CD4-positive, alpha-beta T cell treated with Interferon gamma for 1 hour (primary cell): Measurements from ENCODE around the gene MRPS18A.

Experiments
- DNase-seq: peaks from one replicate; pipeline ENCODE4 v3.0.0-alpha.2; 2020

Gene MRPS18A

DNA sequence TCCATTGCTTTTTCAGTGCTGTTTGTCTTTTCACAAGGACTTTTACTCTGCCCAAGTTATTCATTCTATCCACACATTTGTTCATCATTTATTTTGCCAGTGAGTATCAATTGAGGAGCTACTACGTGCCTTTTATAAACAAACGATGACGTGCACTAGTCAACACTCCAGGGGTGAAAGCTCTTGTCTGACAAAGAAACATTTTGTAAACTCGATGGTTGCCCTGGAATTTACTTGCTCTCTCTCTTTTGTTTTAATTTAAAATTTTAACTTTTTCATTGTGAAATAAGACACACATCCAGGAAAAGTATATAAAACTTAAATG lies 8.3 kb upstream of the MRPS18A start:
- no peak for DNase-seq

DNA sequence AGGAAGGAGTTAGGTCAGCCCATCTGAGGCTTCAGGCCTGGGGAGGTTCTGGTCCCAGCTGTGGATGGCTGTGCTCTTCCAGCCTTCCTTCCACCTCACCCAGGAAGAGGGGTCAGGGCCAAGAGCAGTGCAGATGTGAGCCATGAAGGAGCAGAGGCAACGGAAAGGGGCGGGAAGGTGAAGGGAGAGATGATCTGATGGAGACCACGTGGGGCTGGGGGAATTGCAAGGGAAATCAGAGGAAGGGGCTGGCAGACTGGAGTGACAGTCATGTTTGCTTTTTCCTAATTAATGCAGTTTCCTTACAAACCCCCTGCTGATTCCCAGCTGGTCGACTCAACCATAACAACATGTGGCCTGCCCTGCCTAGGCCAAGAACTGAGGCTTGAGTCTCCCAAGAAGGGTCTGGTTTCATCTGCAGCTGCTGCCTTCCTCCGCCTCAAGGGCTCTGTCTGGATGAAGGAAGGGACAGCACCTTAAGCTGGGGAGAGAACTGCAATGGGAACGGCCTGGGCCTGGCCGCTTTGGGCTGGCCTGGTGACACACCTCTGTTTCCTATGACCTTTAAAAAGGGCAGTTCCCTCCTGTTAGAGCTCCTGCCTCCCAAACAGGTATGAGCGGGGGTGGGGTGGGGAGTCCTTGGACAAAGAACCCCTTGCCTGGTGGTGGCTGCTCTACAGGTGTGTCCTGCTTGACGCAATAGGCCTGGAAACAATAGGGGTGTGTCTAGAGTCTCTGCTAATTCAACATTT lies 7.8 kb upstream of the MRPS18A start:
- no peak for DNase-seq

DNA sequence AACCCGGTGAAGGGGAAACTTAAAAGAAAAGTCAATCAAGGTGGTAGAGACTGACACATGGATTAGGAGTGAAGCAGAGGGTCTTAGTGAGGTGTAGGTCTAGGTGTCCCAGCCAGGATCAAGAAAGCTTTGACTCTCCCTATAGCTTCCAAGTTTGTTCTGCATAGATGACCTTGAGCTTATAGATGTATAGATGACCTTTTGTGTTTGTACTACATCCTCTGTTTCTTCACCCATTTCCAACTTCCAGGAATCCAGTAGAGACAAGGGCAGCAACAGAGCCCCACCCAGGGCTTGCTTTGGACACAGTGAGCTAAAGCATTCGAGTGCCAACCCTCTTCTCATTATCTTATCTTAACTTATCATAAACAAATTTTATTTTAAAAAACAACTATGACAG lies 1.8 kb upstream of the MRPS18A start:
- no peak for DNase-seq

DNA sequence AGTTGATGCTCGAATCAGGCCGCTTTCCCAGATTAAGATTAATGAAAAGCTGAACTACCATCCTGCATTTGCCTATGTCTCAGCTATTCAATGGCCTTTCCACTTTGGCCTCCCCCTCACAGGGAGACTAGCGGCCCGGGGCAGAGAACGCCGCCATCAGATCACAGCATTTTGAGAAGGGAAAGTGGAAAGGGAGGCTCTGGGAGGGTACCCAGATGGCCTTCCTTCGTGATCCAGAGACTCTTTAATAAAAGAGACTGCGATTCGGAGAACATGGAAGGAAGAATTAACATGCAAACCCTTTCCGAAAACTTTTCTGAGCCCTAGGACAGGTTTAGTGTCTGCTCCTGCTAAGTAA lies 533 bp downstream of the MRPS18A start:
- no peak for DNase-seq

DNA sequence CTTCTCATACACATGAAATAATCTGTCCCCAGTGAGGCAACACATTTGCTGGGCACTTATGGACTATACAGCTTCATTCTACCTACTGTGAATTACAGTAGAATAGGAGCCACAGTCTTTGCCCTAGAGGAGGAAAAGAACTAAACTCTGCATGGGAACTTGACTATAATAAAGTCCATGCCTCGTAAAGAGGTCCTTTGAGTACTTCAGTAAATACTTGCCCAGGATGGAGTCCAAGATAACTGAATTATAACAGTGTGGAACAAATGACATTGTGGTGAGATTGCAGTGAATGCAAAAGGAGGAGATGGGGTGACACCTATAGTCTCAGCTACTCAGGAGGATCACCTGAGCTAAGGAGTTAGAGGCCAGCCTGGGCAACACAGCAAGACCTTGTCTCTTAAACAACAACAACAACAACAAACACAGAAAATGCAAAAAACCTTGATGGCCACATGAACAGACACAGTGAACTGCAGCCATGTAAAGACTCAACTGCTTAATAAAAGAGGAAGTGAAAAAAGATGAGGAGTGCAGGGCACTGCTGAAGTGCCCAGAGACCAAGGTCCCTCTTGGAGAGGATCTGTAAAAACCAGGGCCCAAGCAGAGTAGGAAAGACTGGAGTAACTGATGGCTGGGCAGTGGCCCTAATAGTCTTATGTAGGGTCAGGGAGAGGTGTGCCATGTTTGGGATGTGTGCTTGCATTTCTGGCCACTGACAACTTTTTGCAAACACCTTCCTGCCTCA lies 3.7 kb downstream of the MRPS18A start:
- DNase-seq, result no peak

DNA sequence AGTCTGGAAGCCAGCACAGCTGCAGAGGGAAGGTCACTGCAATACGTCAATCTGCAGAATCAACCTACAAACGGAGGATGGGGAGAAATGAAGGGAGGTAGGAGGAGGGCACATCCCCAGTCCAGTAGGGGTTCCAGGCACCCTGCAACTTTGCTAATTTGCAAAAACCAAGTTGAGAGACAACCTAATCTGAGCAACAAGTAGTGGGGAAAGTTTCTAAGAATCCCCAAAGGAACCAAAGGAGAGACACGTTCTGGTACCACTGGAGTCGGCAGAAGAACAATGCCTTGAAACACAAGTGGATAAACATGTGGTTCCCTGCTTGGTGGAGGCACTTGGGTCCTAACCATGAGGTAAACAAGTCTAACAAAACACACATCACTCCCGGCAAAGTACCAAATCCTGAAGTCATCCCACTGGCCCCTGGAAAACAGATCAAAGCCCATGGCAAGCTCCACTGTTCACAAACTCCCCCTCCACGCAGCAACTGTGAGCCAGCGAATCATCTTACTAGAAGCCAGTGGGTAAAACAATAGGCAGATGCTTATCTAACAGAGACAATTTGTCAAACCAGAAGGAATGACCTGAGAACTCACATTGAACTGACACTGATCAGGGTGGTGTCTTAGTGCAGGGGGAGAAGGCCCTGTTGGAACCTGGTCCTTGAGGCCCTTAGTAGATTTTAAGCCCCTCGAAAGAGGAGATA lies 4.7 kb downstream of the MRPS18A start:
- DNase-seq, result no peak

DNA sequence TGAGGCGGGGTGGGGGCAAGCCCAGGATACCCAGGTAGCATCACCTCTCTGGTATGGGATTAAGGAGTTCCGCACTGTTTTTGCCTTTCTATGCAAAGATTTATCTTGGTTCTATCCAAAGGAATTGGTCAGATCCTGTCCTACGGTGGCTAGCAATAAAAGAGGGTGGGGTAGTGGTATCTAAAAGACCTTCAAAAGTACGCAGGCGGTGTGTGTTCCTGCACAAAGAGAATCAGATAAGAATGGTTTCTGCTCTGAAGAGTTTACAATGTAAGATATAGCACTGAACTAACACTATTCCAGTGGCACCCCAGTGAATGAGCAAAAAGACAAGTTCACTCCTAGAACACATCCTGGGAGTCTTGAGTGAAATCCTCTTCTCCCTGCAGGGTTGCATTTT lies 6.3 kb downstream of the MRPS18A start:
- DNase-seq, result no peak

DNA sequence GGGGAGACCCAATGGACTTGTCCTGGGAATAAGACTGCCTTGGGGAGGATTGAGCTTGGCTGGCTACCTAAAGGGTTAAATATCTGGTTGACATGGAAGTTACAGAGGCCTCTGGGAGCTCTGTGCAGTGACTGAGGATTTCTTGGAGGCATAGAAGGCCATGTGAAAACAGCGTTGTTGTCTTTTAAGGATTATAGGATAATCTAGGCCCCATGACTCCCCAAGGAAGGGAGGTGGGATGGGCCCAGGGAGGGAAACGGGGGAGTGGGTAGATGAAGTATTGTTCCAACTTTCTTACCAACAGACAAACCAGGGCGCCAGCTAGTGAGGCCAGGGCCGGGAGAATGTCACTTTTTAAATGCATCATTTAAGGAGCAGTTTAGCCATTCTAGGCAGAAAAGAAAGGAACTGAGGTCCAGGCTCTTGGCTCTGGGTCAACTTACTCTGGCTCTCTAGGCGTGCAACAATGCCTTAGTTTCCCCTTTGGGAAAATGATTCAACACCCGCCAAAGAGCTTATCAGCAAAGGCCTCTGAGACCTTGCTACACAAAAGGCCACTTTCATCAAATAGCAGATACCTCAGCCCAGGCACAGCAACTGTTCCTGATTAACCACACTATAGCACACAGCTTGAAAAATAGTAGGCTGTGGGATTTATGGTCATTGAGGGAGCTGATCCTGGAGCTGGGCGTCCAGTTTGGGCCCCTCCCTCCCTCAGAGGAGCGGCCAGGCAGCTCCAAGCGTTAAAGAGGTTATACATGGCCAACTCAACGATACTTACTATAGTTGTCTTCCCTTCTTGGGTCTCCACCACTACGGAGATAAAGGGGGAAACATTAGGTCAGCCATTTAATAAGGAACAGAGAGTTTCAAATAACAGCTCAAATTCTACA lies 7.0 kb downstream of the MRPS18A start:
- no peak for DNase-seq

DNA sequence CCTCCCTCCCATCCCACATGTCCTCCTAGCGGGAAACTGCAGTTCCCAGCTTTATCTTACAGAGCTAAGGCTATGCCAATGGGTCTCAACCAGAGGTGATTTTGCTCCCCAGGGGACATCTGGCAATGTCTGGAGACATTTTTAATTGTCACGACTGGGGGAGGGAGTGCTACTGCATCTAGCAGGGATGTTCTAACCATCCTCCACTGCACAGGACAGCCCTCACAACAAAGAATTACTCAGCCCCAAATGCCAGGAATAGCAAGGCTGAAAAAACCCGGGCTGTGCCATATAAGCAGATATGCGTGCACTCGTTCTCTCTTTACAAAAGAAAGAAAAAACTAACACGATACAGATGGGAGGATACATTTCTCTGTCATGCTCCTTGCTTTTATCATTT lies 8.5 kb downstream of the MRPS18A start:
- no peak for DNase-seq

DNA sequence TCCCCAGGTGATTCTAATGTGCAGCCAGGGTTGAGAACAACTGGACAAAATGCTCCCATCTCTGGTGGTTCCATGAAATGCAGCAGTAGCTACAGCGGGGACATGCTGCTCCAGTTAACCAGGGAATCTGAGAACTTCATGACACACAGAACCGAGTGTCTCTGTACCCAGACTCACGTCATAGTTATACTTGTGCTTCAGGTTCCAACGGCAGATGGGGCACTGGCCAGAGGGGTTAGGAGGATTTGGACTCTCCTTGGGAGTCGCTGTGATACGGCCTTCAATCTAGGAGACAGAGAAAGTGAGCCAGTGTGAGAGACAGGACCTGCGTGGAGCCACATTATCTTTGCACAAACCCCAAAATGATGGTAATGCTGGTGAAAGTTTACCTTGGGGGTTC lies 9.2 kb downstream of the MRPS18A start:
- no peak for DNase-seq

DNA sequence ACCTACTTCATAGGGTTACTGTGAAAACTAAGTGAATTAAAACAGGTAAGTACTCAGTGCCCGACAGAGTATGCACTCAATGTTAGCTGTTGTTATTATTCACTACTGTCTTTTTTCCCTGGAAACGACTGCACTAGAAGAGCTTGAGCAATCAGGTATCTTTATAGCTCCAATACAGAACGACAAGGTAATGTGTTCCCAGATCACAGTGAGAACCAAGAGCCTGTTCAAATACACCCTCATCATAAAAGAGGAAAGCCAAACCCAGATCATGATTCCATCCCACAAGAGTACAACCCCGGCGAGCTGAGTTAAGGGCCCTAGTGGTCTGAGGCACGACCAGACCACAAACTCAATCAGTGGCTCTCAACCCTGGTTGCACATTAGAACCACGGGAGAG lies 9.8 kb downstream of the MRPS18A start:
- no peak for DNase-seq

DNA sequence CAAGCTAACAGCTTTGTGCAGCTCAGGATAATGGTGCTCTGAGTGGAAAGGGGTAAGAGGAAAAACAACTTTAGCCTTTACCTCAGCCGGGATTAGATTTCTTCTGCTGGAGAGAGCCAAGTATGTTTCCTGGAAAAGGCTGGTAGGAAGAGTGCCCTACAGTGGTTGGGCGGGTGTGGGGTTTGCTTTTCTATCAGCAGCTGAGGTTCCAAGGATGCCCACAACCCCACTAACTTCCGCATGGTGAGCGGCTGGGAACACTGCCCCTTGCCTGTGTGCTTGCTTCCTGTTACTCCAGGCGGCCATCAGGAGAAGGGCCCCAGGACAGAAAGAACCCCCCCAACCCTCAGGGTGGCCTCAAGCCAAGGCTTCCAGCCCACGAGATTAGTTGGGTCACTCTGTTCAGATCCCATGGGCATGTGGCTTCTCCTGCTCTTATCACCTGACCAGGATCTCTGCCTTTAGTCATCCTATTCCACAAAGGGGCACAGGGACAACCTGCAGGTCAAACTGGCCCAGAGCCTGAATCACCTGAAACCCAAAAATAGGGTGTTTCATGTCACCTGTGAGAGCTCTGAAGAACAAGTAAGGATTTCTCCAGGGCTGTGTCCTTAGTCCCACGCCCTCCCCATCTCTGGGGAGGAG lies 10.5 kb downstream of the MRPS18A start:
- no peak for DNase-seq

DNA sequence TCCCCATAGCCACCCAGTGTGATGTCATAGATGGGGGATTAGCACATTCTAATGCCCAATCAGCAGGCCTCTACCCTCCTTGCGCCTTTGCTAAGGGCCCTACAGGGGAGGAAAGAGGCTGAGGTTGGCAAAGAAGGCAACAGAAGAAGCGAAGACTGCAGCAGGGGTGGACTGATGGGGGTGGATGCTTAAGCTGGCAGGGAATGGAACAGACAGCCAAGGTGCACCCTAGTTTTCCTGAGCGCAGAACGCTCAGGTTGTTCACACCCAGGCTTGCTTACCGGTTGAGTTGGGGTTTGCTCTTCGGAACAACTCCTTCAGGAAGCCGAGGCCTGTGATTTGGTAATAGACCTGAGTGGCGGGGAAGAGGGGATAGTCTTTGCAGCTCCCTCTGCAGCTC lies 12.7 kb downstream of the MRPS18A start:
- no peak for DNase-seq

DNA sequence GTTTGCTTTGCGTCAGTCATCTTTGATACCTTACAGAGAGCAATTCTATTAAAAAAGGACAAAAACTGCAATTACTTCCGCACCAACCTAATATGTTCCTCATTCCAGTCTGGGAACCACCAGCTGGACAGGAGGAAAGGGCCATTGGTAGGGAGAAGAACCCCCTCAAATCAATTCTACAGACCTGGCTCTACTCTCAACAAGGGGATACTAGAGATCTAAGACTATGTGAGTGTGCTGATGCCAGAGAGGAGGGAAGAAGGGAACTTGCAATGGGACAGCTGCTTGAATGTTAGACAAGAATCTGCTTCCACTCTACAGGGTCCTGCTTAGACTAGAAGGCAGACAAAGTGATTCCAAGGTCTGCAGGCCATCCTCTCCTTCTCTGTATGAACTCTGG lies 13.3 kb downstream of the MRPS18A start:
- DNase-seq, result no peak

DNA sequence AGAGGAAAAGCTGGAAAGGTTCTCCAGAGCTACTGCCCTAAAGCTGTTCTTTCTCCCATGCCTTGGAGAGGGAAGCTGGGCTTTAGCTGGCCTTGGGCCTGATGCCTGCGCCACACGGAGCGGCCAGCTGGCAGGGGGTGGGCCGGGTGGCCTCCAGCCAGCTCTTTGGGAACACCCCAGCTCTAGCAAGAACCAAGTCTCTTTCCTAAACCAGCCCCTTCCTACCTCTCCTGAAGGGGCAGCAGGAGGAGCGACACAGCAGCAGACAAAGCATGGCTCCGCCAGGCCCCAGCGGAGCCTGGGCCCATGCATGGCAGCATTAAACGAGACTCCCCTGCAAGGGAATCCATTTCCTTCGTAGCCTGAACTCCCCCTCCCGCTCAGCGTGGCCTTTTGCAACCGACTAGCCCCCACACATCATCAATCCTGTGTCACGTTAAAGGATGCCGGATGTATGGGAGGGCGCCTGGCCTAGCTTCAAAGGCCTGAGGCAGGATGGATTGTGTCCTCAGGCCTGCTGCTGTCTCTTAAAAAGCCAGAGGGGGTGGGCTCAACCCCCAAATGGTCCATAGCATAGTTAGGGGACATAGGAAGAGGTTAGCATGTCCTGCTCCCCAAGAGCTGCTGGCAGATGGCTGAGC lies 14.0 kb downstream of the MRPS18A start:
- no peak for DNase-seq

DNA sequence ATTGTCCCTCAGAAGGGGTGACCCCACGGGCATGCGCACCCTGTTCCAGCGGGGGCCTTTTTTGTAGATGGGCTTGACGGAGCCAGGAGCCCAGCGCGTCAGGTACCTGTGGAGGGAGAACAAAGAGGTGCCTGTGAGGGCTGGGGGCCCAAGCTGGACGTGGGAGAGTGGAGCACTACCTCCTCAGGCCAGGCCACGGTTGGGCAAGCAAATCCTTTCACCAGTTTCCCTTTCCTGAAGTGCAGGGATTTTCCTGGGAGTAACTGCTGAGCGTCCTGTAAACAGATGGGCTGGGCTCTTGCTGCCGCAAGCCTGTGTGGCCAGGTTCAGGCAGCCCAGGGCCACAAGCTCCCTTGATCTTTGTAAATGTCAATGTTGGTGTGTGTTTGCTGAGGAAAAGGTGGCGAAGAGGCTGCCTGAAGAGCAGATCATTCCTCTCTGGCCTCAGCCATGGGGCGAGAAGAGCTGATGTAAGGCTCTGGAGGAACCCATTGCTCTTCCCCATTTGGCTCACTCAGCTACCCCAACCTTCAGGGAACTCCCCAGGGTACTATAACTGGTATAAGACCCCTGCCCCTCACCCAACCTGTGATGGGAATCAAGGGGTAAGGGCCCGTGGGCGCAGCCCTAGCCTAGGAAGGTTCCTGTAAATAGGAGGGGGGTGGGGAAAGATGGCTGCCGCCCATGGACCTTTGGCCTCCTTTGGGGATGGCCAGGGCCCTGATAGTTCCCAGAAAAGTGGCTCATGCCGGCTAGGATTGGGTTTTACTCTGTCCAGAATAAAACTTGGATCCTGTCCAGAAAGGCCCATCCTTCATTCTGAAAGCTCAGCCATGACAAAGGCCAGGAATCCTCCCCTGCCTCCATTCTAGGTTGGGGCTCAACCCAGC lies 15.5 kb downstream of the MRPS18A start:
- no peak for DNase-seq

DNA sequence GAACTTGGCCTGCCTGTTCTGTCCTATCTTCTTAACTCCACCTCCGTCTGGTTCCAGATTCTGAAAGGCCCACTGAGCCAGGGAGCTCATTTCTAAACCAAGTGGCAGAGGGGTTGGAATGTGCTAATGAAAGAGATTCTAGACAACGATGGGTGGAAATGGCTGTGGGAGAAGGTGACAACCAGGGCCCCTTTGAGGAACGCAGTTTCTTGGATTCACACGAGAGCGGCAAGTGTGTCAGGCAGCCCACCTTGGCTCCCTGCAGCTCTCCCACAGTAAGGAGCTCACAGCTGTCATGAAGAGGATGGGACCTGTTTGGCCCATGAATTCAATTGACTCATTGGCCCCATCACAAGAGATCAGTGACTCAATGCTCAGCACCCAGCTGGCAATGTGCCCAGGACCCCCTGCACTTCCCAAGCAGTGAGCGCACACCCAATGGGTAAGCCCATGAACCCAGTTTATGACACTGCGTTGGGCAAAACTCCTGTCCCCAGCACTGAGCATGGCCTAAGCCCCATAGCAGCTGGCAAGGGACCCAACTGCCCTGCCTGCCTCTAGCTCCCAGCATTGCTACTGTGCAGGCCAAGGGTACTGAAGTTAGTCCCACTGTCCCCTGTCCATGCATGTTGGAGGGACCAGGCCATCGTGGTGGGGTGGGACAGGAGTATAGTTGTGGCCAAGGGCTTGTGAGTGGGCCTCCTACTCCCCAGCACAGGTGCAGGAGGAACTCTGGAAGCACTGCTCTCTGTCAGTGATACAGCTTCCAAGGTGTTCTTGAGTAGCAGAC lies 16.4 kb downstream of the MRPS18A start:
- DNase-seq, result no peak

DNA sequence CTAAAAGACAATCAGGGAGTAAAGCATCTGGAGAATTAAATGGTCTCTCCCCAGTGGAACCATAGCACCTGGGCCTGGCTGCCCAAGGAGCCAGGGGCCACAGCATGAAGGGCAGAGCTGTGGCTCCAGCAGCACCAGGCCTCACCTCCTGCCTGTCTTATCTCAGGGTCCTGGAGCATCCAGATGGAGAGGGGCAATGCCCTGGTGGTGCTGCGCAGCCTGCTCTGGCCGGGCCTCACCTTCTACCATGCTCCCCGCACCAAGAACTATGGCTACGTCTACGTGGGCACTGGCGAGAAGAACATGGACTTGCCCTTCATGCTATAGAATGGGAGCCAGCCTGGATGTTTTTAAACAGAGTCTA lies 17.0 kb downstream of the MRPS18A start:
- DNase-seq, result no peak

DNA sequence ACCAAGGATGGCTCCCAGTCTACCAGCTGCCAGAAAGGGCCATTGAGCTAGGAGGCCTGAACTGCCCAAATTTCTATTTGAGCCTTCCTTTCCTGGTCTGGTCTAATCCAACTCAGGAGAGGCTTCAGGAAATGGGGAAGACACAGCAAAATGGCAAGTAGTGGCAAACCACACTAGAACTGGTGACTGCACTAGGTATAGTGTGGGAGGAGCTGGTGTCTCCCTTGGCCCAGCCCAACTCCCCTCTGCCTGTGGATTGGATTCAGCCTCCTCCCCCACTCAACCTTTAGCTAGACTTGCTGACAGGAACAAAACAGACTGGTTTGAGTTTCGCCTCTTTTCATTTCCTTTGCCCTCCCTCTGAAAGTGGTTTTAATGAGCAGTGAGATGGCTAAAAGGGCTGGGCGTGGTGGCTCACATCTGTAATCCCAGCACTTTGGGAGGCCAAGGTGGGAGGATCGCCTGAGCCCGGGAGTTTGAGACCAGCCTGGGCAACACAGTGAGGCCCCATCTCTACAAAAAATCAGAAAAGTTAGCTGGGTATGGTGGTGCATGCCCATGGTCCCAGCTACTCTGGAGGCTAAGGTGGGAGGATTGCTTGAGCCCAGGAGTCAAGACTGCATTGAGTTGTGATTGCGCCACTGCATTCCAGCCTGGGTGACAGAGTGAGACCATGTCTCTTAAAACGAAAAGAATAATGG lies 17.5 kb downstream of the MRPS18A start:
- no peak for DNase-seq
